GM23338 (cell line): ENCODE measurements around the gene VIL1. TPM values are rescaled to one million over a fixed set of nuclear protein-coding genes. Genes with fewer than 3 reads are reported as not detected.

Experiments used
- ATAC-seq: fragments of 200-7000 bp; cut with Tn5 transposase; 3 replicates; pipeline ENCODE4 v1.9.1; 2020
- DNase-seq: peaks from one replicate; pipeline ENCODE4 v3.0.0-alpha.2; 2015; ENCODE audit warnings: low spot score
- H2AFZ ChIP-seq: fragments of 200-600 bp; sonication (generic); 2 replicates; pipeline ENCODE4 v1.8.0; 2016; ENCODE audit warnings: antibody characterized with exemption, mild to moderate bottlenecking, moderate library complexity
- H3F3A ChIP-seq: fragments of 200-600 bp; sonication (generic); replicated peaks from 2 replicates; pipeline ENCODE4 v1.8.0; 2017; ENCODE audit warnings: antibody characterized with exemption, mixed run types, low read depth
- H3K27ac ChIP-seq: fragments of 200-600 bp; sonication (generic); 2 replicates; pipeline ENCODE4 v1.6.1; 2016; ENCODE audit warnings: low read depth
- H3K27me3 ChIP-seq: fragments of 200-600 bp; sonication (generic); 2 replicates; pipeline ENCODE4 v1.8.0; 2016; ENCODE audit warnings: mild to moderate bottlenecking, mixed run types, moderate library complexity; ENCODE audit not compliant: insufficient read depth
- H3K36me3 ChIP-seq: fragments of 200-600 bp; sonication (generic); 2 replicates; pipeline ENCODE4 v1.8.0; 2016; ENCODE audit warnings: mild to moderate bottlenecking; ENCODE audit not compliant: insufficient read depth
- H3K4me1 ChIP-seq: fragments of 200-600 bp; sonication (generic); 2 replicates; pipeline ENCODE4 v1.8.0; 2016; ENCODE audit warnings: mild to moderate bottlenecking, moderate library complexity; ENCODE audit not compliant: insufficient read depth
- H3K4me2 ChIP-seq: fragments of 200-600 bp; sonication (generic); 2 replicates; pipeline ENCODE4 v1.7.1; 2017; ENCODE audit warnings: mixed run types
- H3K4me3 ChIP-seq: fragments of 200-600 bp; sonication (generic); 2 replicates; pipeline ENCODE4 v1.6.1; 2016; ENCODE audit warnings: mixed run types
- H3K79me2 ChIP-seq: fragments of 200-600 bp; sonication (generic); replicated peaks from 2 replicates; pipeline ENCODE4 v1.8.0; 2017; ENCODE audit warnings: mild to moderate bottlenecking; ENCODE audit not compliant: insufficient read depth
- H3K9me2 ChIP-seq: fragments of 200-600 bp; sonication (generic); 2 replicates; pipeline ENCODE4 v1.8.0; 2017; ENCODE audit not compliant: insufficient read depth
- H4K20me1 ChIP-seq: fragments of 200-600 bp; sonication (generic); replicated peaks from 2 replicates; pipeline ENCODE4 v1.8.0; 2017; ENCODE audit warnings: mild to moderate bottlenecking; ENCODE audit not compliant: insufficient read depth
- H3K27ac Mint-ChIP-seq: 2 replicates; pipeline ENCODE4 v1.8.0; 2020; ENCODE audit warnings: inconsistent platforms, mild to moderate bottlenecking, moderate library complexity, mixed read lengths
- H3K27me3 Mint-ChIP-seq: 3 replicates; pipeline ENCODE4 v1.8.0; 2022; ENCODE audit warnings: low read depth, mild to moderate bottlenecking, moderate library complexity, mixed read lengths, inconsistent platforms; ENCODE audit not compliant: insufficient read depth, poor library complexity
- H3K36me3 Mint-ChIP-seq: 3 replicates; pipeline ENCODE4 v1.8.0; 2021; ENCODE audit warnings: low read depth, mild to moderate bottlenecking, inconsistent platforms, moderate library complexity, mixed read lengths
- H3K4me1 Mint-ChIP-seq: 3 replicates; pipeline ENCODE4 v1.8.0; 2020; ENCODE audit warnings: mild to moderate bottlenecking, inconsistent platforms, mixed read lengths
- H3K4me3 Mint-ChIP-seq: 3 replicates; pipeline ENCODE4 v1.8.0; 2021; ENCODE audit warnings: moderate library complexity, mild to moderate bottlenecking, inconsistent platforms, mixed read lengths
- H3K9me3 Mint-ChIP-seq: 3 replicates; pipeline ENCODE4 v1.8.0; 2020; ENCODE audit warnings: moderate library complexity, mild to moderate bottlenecking, inconsistent platforms, mixed read lengths
- CREB1 ChIP-seq: fragments of 250-450 bp; sonication (Bioruptor Pico); IDR thresholded peaks from 2 replicates; pipeline ENCODE4 v1.5.0; 2020; ENCODE audit warnings: low read depth, mild to moderate bottlenecking, moderate library complexity
- EZH2 ChIP-seq: fragments of 200-600 bp; sonication (generic); IDR thresholded peaks from one replicate; pipeline ENCODE4 v1.8.0; 2017; ENCODE audit warnings: antibody characterized with exemption, mild to moderate bottlenecking, low read depth; ENCODE audit not compliant: unreplicated experiment
- EZH2phosphoT487 ChIP-seq: fragments of 200-600 bp; sonication (generic); IDR thresholded peaks from one replicate; pipeline ENCODE4 v1.8.1; 2018; ENCODE audit warnings: antibody characterized with exemption; ENCODE audit not compliant: unreplicated experiment
- NANOG ChIP-seq: IDR thresholded peaks from 2 replicates; pipeline ENCODE4 v1.6.1; 2016; ENCODE audit warnings: antibody characterized with exemption, borderline replicate concordance
- POLR2AphosphoS5 ChIP-seq: IDR thresholded peaks from 2 replicates; pipeline ENCODE4 v1.6.1; 2016; ENCODE audit warnings: antibody characterized with exemption, low read depth
- ZNF114 ChIP-seq: fragments of 250-450 bp; sonication (Bioruptor Pico); IDR thresholded peaks from 2 replicates; pipeline ENCODE4 v1.5.0; 2020; ENCODE audit warnings: mild to moderate bottlenecking, moderate library complexity
- ZNF331 ChIP-seq: fragments of 250-450 bp; sonication (Bioruptor Pico); IDR thresholded peaks from 2 replicates; pipeline ENCODE4 v1.5.0; 2020; ENCODE audit warnings: low read depth, mild to moderate bottlenecking, moderate library complexity
- long read RNA-seq: library from polyadenylated mRNA; unstranded; transcript quantifications from one replicate; pipeline ENCODE4 v2.0.0, GENCODE V29; 2020; ENCODE audit not compliant: unreplicated experiment
- polyA plus RNA-seq: library from polyadenylated mRNA; unstranded; fragments of >200 nt; fragmentation: Nextera tagmentation; extraction: Ambion mirVana; gene quantifications from 2 replicates; pipeline ENCODE4 v1.2.1, GENCODE V29; 2016
- total RNA-seq: library from RNA; depleted of rRNA; stranded (reverse); fragments of >200 nt; shearing (Covaris generic); gene quantifications from 2 replicates; pipeline ENCODE4 v1.2.3, GENCODE V29; 2014; rRNA removed
- TF ChIP-seq, protein P1 (sequence below), 2 experiments: fragments of 200-600 bp in 1 of 2; sonication (generic) in 1 of 2; conservative IDR thresholded peaks; 2 replicates each; pipeline versions ENCODE4 v1.5.1 to v1.6.1; 2016 to 2017; ENCODE audit warnings: antibody characterized with exemption in 2 of 2, low read depth in 2 of 2, mild to moderate bottlenecking in 2 of 2, moderate library complexity in 1 of 2

Gene VIL1
- 5.9 and 9.2 TPM in 2 replicates for total RNA-seq
- polyA plus RNA-seq: 2.3 and 3.5 TPM in 2 replicates
- long read RNA-seq, full-length matches to known transcripts: 1 of 2 reads
- long read RNA-seq, partial matches to known transcripts: 0 of 2 reads
- long read RNA-seq, other reads (novel, unspliced or antisense): 1 of 2 reads

DNA sequence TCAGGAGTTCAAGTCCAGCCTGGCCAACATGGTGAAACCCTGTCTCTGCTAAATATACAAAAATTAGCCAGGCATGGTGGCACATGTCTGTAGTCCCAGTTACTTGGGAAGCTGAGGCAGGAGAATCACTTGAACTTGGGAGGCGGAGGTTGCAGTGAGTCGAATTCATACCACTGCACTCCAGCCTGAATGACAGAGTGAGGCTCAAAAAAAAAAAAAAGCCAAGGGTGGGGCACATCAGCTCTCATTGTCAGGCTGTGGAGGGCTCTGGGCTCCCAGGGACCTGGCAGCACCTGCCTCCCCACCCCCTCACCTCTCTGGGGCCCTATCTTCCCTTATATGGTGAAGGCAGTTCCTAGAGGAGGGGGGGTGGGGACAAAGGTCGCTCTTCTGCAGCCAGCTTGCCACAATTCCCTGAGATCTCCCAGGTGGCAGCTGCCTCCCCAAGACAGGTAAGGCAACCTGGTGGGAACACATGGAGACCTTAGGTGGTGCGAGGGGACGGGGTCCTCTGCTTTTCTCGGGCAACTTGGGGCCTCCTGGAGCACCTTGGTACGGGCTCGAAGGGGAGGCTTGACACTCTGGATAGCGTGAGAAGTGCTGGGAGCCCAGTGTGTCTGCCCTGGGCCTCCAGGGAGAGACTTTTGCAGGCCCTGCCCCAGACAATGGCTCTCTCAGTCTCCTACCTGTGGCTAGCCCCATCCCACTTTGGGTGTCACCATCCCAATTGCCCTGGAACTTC is at the start of gene VIL1:
Gene VIL1, plus strand, starts transcription at position 407 of the 742 bp plus-strand sequence. CDS start 4,656 bp downstream, outside the sequence.
- H3K4me3 Mint-ChIP-seq: no peak within 1 kb of the TSS

DNA sequence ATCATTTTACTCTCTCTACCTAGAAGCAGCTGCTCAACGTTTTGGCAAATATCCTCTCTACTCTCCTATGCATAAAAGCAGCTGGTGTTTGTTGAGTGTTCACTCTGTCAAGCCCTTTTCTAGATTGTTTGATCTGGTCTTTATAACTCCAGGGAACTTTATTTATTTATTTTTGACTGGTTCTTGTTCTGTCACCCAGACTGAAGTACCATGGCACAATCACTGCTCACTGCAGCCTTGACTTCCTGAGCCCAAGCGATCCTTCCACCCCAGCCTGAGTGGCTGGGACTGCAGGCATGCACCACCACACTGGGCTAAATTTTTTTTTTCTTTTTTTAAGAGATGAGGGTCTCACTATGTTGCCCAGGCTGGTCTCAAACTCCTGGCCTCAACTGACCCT is 49.6 kb upstream of the VIL1 start:
- DNase-seq (no peak), ATAC-seq (no peak)
- Histone ChIP-seq H3K4me3 (no peak overlapping the region), H3F3A (peaks cover 8% of the 10 kb centered on the region; the same call in 1 of the 2 replicates), H2AFZ (no peak overlapping the region), H3K27ac (no peak overlapping the region), H3K4me1 (no peaks in the 10 kb centered on the region), H3K36me3 (no peaks in the 10 kb centered on the region), H3K9me2 (no peaks in the 10 kb centered on the region), H3K79me2 (no peaks in the 10 kb centered on the region), H3K27me3 (no peaks in the 10 kb centered on the region), H3K4me2 (peak overlapping the region; percentile 96; the same call in 1 of the 2 replicates), H4K20me1 (no peaks in the 10 kb centered on the region)
- no peak overlapping the region for H3K27ac Mint-ChIP-seq
- no peak overlapping the region for H3K4me3 Mint-ChIP-seq
- H3K9me3 Mint-ChIP-seq: no peaks in the 10 kb centered on the region
- H3K27me3 Mint-ChIP-seq: peaks cover 23% of the 10 kb centered on the region
- peaks cover 4% of the 10 kb centered on the region; the same call in 2 of the 3 replicates for H3K4me1 Mint-ChIP-seq
- H3K36me3 Mint-ChIP-seq: no peaks in the 10 kb centered on the region
- TF ChIP-seq CREB1 (CRISPR knock-in tag) (no peak), EZH2 (no peak), POLR2AphosphoS5 (no peak), NANOG (no peak), ZNF331 (no peak), ZNF114 (CRISPR knock-in tag) (no peak)
- TF ChIP-seq, protein P1, sequence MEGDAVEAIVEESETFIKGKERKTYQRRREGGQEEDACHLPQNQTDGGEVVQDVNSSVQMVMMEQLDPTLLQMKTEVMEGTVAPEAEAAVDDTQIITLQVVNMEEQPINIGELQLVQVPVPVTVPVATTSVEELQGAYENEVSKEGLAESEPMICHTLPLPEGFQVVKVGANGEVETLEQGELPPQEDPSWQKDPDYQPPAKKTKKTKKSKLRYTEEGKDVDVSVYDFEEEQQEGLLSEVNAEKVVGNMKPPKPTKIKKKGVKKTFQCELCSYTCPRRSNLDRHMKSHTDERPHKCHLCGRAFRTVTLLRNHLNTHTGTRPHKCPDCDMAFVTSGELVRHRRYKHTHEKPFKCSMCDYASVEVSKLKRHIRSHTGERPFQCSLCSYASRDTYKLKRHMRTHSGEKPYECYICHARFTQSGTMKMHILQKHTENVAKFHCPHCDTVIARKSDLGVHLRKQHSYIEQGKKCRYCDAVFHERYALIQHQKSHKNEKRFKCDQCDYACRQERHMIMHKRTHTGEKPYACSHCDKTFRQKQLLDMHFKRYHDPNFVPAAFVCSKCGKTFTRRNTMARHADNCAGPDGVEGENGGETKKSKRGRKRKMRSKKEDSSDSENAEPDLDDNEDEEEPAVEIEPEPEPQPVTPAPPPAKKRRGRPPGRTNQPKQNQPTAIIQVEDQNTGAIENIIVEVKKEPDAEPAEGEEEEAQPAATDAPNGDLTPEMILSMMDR (conservative IDR thresholded peaks at IDR 0.05; ENCODE audit: low read depth in 2 of 2): no peak

More for the DNA sequence above, at the start of gene VIL1:
- Histone ChIP-seq H3K4me1 (peaks cover 10% of the 10 kb centered on the region; the same call in 1 of the 2 replicates), H4K20me1 (no peaks in the 10 kb centered on the region), H3K27me3 (no peaks in the 10 kb centered on the region), H3K27ac (no peak within 1 kb of the TSS), H3K79me2 (no peaks in the 10 kb centered on the region), H3K4me2 (peak within 1 kb of the TSS; percentile 60), H2AFZ (peak within 1 kb of the TSS; percentile 66; the same call in 1 of the 2 replicates), H3K36me3 (no peaks in the 10 kb centered on the region), H3K4me3 (0 out of 2 replicates have a peak within 1 kb of the TSS, but pooled peaks have one; percentile 17), H3K9me2 (no peaks in the 10 kb centered on the region), H3F3A (no peaks in the 10 kb centered on the region)
- TF ChIP-seq NANOG (no peak), EZH2 (no peak), EZH2phosphoT487 (no peak)
- TF ChIP-seq, protein P1 (conservative IDR thresholded peaks at IDR 0.05; ENCODE audit: low read depth in 2 of 2): no peak
- DNase-seq (peak; percentile 63), ATAC-seq (peak; percentile 90)
- Mint-ChIP-seq H3K4me1 (peaks cover 6% of the 10 kb centered on the region; the same call in 2 of the 3 replicates), H3K27ac (peak within 1 kb of the TSS; percentile 13; the same call in 1 of the 2 replicates), H3K27me3 (peaks cover 11% of the 10 kb centered on the region), H3K9me3 (no peaks in the 10 kb centered on the region), H3K36me3 (no peaks in the 10 kb centered on the region)
